DOHH2 (cell line): ENCODE measurements around the gene PGM2.

ENCODE experiments used
- H3F3A ChIP-seq: fragments of 200-600 bp; sonication (generic), shearing (Covaris generic); 2 replicates; pipeline ENCODE4 v1.6.0; 2016; ENCODE audit warnings: antibody characterized with exemption, mild to moderate bottlenecking; ENCODE audit not compliant: control insufficient read depth, insufficient read depth
- H3K27ac ChIP-seq: fragments of 200-600 bp; sonication (generic); 2 replicates; pipeline ENCODE4 v1.5.1; 2014; ENCODE audit warnings: low read depth, mild to moderate bottlenecking, low read length, moderate library complexity
- H3K27me3 ChIP-seq: fragments of 200-600 bp; sonication (generic); 2 replicates; pipeline ENCODE4 v1.6.1; 2014; ENCODE audit warnings: mild to moderate bottlenecking, low read length, mixed read lengths; ENCODE audit not compliant: control insufficient read depth
- H3K36me3 ChIP-seq: fragments of 200-600 bp; sonication (generic); 2 replicates; pipeline ENCODE4 v1.6.1; 2014; ENCODE audit warnings: mild to moderate bottlenecking, low read length, moderate library complexity, mixed read lengths; ENCODE audit not compliant: control insufficient read depth
- H3K4me1 ChIP-seq: fragments of 200-600 bp; sonication (generic); 2 replicates; pipeline ENCODE4 v1.6.1; 2014; ENCODE audit warnings: mild to moderate bottlenecking, low read length, mixed read lengths; ENCODE audit not compliant: control insufficient read depth
- H3K4me2 ChIP-seq: fragments of 200-600 bp; sonication (generic); 2 replicates; pipeline ENCODE4 v1.6.0; 2014; ENCODE audit warnings: mild to moderate bottlenecking, low read length, moderate library complexity
- H3K4me3 ChIP-seq: fragments of 200-600 bp; sonication (generic); 2 replicates; pipeline ENCODE4 v1.5.1; 2014; ENCODE audit warnings: mild to moderate bottlenecking, low read length, mixed read lengths
- H3K79me2 ChIP-seq: fragments of 200-600 bp; sonication (generic); 2 replicates; pipeline ENCODE4 v1.6.1; 2014; ENCODE audit warnings: mild to moderate bottlenecking, low read length, mixed read lengths; ENCODE audit not compliant: control insufficient read depth
- H3K9me2 ChIP-seq: fragments of 200-600 bp; sonication (generic); replicated peaks from 2 replicates; pipeline ENCODE4 v1.6.1; 2014; ENCODE audit warnings: mild to moderate bottlenecking, low read length, mixed read lengths; ENCODE audit not compliant: control insufficient read depth
- H3K9me3 ChIP-seq: fragments of 200-600 bp; sonication (generic); 2 replicates; pipeline ENCODE4 v1.6.1; 2014; ENCODE audit warnings: antibody characterized with exemption, low read length, mixed read lengths; ENCODE audit not compliant: control insufficient read depth, insufficient read depth
- H4K20me1 ChIP-seq: fragments of 200-600 bp; sonication (generic); 2 replicates; pipeline ENCODE4 v1.6.0; 2014; ENCODE audit warnings: low read depth, mild to moderate bottlenecking, antibody characterized with exemption, low read length, moderate library complexity; ENCODE audit not compliant: control insufficient read depth, insufficient read depth
- EZH2phosphoT487 ChIP-seq: fragments of 200-600 bp; sonication (generic); IDR thresholded peaks from 2 replicates; pipeline ENCODE4 v1.6.1; 2017; ENCODE audit warnings: borderline replicate concordance, mild to moderate bottlenecking, antibody characterized with exemption, low read length, moderate library complexity, mixed read lengths
- TF ChIP-seq, protein P1 (sequence below): fragments of 200-600 bp; sonication (generic); IDR thresholded peaks from one replicate; pipeline ENCODE4 v1.5.1; 2014; ENCODE audit warnings: antibody characterized with exemption, mild to moderate bottlenecking, low read depth, low read length; ENCODE audit not compliant: poor library complexity, severe bottlenecking

The PGM2 gene

DNA sequence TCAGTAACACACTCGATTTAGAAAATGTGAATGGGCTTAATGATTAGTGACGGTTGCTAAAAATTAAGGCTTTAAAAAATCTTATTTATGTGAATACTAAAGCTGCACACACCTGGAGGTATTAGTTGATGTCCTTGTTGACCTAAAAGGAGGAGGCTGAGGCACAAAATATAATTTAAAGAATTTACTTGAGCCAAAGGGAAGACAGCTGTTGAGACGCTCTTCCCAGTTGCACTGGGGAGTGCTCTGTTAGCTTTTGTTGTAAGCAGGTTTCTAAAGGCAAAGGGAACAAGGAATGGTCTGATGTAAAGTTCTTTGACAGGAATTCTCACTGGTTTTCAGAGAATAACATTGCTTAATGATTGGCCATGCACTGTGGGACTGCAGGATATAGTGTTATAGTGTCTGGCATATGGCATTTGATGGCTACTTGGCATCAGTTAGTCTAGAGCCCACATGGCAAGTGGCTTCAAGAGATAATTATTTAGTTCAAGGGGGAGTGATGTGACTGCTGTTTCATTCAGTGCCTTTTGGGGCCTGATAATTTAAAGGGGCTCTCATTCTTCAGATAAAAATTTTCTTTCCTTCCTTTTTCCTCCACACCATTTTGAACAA lies 30.8 kb upstream of the PGM2 start:
- no peak overlapping the region for H3K4me3 ChIP-seq
- no peaks in the 10 kb centered on the region for H4K20me1 ChIP-seq
- H3K36me3 ChIP-seq, result no peaks in the 10 kb centered on the region
- no peak overlapping the region for H3K27ac ChIP-seq
- no peaks in the 10 kb centered on the region for H3K9me3 ChIP-seq
- no peaks in the 10 kb centered on the region for H3K9me2 ChIP-seq
- H3K79me2 ChIP-seq, result no peaks in the 10 kb centered on the region
- no peak overlapping the region for H3K4me2 ChIP-seq
- no peaks in the 10 kb centered on the region for H3K4me1 ChIP-seq
- no peaks in the 10 kb centered on the region for H3F3A ChIP-seq
- peaks cover 6% of the 10 kb centered on the region for H3K27me3 ChIP-seq
- TF ChIP-seq, protein P1, sequence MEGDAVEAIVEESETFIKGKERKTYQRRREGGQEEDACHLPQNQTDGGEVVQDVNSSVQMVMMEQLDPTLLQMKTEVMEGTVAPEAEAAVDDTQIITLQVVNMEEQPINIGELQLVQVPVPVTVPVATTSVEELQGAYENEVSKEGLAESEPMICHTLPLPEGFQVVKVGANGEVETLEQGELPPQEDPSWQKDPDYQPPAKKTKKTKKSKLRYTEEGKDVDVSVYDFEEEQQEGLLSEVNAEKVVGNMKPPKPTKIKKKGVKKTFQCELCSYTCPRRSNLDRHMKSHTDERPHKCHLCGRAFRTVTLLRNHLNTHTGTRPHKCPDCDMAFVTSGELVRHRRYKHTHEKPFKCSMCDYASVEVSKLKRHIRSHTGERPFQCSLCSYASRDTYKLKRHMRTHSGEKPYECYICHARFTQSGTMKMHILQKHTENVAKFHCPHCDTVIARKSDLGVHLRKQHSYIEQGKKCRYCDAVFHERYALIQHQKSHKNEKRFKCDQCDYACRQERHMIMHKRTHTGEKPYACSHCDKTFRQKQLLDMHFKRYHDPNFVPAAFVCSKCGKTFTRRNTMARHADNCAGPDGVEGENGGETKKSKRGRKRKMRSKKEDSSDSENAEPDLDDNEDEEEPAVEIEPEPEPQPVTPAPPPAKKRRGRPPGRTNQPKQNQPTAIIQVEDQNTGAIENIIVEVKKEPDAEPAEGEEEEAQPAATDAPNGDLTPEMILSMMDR, result no peak
- TF ChIP-seq EZH2phosphoT487, result no peak

DNA sequence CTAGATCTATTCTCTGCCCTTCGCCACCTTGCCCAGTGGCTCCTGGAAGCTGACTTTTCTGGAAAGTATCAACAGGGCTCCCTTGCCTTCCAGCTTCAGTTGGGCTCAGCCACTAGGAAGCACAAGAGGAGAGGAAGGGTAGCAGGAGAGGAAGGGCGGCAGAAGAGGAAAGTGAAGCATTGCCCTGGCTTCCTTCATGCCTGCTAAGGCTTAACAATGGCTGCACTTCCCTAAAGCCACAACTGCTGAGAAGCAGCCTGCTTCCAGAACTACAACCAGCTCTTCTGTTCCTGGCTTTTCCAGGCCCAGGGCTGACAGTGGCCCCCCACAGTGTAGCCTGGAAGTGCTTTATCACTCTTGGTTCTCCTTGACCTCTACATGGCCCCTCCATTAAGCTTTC lies 29.1 kb upstream of the PGM2 start:
- TF ChIP-seq EZH2phosphoT487, result no peak
- TF ChIP-seq, protein P1, result no peak
- H3K9me3 ChIP-seq, result no peaks in the 10 kb centered on the region
- H3K79me2 ChIP-seq, result no peaks in the 10 kb centered on the region
- no peaks in the 10 kb centered on the region for H3K4me1 ChIP-seq
- H3K27ac ChIP-seq, result no peak overlapping the region
- H3K9me2 ChIP-seq, result no peaks in the 10 kb centered on the region
- no peaks in the 10 kb centered on the region for H4K20me1 ChIP-seq
- no peak overlapping the region for H3K4me2 ChIP-seq
- no peaks in the 10 kb centered on the region for H3F3A ChIP-seq
- H3K36me3 ChIP-seq, result no peaks in the 10 kb centered on the region
- no peak overlapping the region for H3K4me3 ChIP-seq
- H3K27me3 ChIP-seq, result peaks cover 4% of the 10 kb centered on the region

DNA sequence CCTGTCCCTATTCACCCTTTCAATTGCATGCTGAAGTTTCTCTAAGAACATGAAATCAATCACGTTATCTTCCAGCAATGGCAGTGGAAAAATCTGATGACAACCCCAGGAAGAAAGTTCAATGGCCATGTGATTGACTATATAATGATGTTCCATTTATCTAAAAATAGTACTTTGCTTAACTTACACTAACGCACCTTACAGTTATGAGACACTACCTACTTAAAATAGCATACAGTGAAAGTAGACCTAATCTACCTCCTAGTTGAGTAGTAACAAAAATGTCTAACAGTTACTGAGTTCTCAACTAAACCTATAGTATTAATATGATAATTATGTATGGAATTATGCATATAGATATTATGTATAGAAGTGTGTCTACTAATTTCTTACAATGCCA lies 28.6 kb upstream of the PGM2 start:
- Histone ChIP-seq H3K36me3 (no peaks in the 10 kb centered on the region), H4K20me1 (no peaks in the 10 kb centered on the region), H3K9me2 (no peaks in the 10 kb centered on the region), H3K4me3 (no peak overlapping the region), H3K27me3 (peaks cover 4% of the 10 kb centered on the region), H3K4me2 (no peak overlapping the region), H3F3A (no peaks in the 10 kb centered on the region), H3K4me1 (no peaks in the 10 kb centered on the region), H3K27ac (no peak overlapping the region), H3K79me2 (no peaks in the 10 kb centered on the region), H3K9me3 (no peaks in the 10 kb centered on the region)
- TF ChIP-seq, protein P1, result no peak
- no peak for TF ChIP-seq EZH2phosphoT487

DNA sequence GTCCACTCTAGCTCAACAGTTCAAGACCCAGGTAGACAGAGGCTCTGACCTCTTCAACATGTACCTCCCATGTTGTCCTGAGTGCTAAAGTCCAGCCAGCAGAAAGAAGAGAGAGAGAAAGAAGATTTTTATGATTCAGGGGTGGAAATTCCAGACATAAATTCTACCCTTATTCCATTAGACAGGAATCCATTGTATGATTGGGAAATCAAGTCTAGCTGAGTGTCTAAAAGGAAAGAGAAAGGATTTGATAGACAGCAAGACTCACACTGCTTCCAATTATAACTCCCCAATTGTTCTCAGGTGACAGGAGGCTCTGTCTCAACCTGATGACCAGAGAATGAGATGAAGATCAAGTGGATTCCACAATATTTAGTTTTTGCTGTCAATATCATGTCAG lies 27.9 kb upstream of the PGM2 start:
- Histone ChIP-seq H3K4me3 (no peak overlapping the region), H3K9me3 (no peaks in the 10 kb centered on the region), H4K20me1 (no peaks in the 10 kb centered on the region), H3K36me3 (no peaks in the 10 kb centered on the region), H3K9me2 (no peaks in the 10 kb centered on the region), H3K4me1 (no peaks in the 10 kb centered on the region), H3K79me2 (no peaks in the 10 kb centered on the region), H3K27me3 (peaks cover 4% of the 10 kb centered on the region; the same call in 1 of the 2 replicates), H3K27ac (no peak overlapping the region), H3F3A (no peaks in the 10 kb centered on the region), H3K4me2 (no peak overlapping the region)
- no peak for TF ChIP-seq EZH2phosphoT487
- TF ChIP-seq, protein P1, result no peak
